MM.1S (cell line): Measurements from ENCODE around the gene PLCB1.

Experiments used
- DNase-seq: peaks from one replicate; pipeline ENCODE4 v3.0.0-alpha.2; 2015
- H2AFZ ChIP-seq: fragments of 300-600 bp; sonication (generic); 2 replicates; pipeline ENCODE4 v1.6.0; 2016; ENCODE audit warnings: antibody characterized with exemption, low read length
- H3F3A ChIP-seq: fragments of 300-600 bp; sonication (generic); 2 replicates; pipeline ENCODE4 v1.6.1; 2016; ENCODE audit warnings: mild to moderate bottlenecking, antibody characterized with exemption, low read length, moderate library complexity, mixed read lengths; ENCODE audit not compliant: insufficient read depth
- H3K27ac ChIP-seq: fragments of 300-600 bp; sonication (generic); 2 replicates; pipeline ENCODE4 v1.5.1; 2016; ENCODE audit warnings: mild to moderate bottlenecking, low read length
- H3K27me3 ChIP-seq: fragments of 300-600 bp; sonication (generic); replicated peaks from 2 replicates; pipeline ENCODE4 v1.6.0; 2016; ENCODE audit warnings: low read length; ENCODE audit not compliant: insufficient read depth
- H3K36me3 ChIP-seq: fragments of 300-600 bp; sonication (generic); replicated peaks from 2 replicates; pipeline ENCODE4 v1.6.1; 2016; ENCODE audit warnings: mild to moderate bottlenecking, low read length, mixed read lengths; ENCODE audit not compliant: insufficient read depth
- H3K4me1 ChIP-seq: fragments of 300-600 bp; sonication (generic); 2 replicates; pipeline ENCODE4 v1.6.1; 2016; ENCODE audit warnings: low read length, mixed read lengths
- H3K4me2 ChIP-seq: fragments of 300-600 bp; sonication (generic); 2 replicates; pipeline ENCODE4 v1.6.0; 2016; ENCODE audit warnings: low read depth, low read length
- H3K4me3 ChIP-seq: fragments of 300-600 bp; sonication (generic); 2 replicates; pipeline ENCODE4 v1.5.1; 2016; ENCODE audit warnings: low read length, mixed read lengths
- H3K79me2 ChIP-seq: fragments of 300-600 bp; sonication (generic); 2 replicates; pipeline ENCODE4 v1.6.1; 2016; ENCODE audit warnings: mixed run types, low read length, mixed read lengths
- H3K9ac ChIP-seq: fragments of 300-600 bp; sonication (generic); 2 replicates; pipeline ENCODE4 v1.6.1; 2016; ENCODE audit warnings: low read length, mixed read lengths
- H3K9me2 ChIP-seq: fragments of 300-600 bp; sonication (generic); replicated peaks from 2 replicates; pipeline ENCODE4 v1.6.1; 2016; ENCODE audit warnings: mild to moderate bottlenecking, low read length, mixed read lengths; ENCODE audit not compliant: insufficient read depth
- H3K9me3 ChIP-seq: fragments of 300-600 bp; sonication (generic); replicated peaks from 2 replicates; pipeline ENCODE4 v1.6.1; 2016; ENCODE audit warnings: mild to moderate bottlenecking, low read length, mixed read lengths; ENCODE audit not compliant: insufficient read depth
- H4K20me1 ChIP-seq: fragments of 300-600 bp; sonication (generic); 2 replicates; pipeline ENCODE4 v1.6.1; 2016; ENCODE audit warnings: mild to moderate bottlenecking, low read length, moderate library complexity, mixed read lengths; ENCODE audit not compliant: insufficient read depth
- EZH2 ChIP-seq: fragments of 300-600 bp; sonication (generic); optimal IDR thresholded peaks from 2 replicates; pipeline ENCODE3; 2017; ENCODE audit warnings: low read depth, mild to moderate bottlenecking, antibody characterized with exemption, low read length, mixed read lengths
- EZH2phosphoT487 ChIP-seq: fragments of 300-600 bp; sonication (generic); IDR thresholded peaks from 2 replicates; pipeline ENCODE4 v1.6.1; 2018; ENCODE audit warnings: antibody characterized with exemption, low read length
- TF ChIP-seq, protein P1 (sequence below): fragments of 300-600 bp; sonication (generic); IDR thresholded peaks from 2 replicates; pipeline ENCODE4 v1.5.1; 2016; ENCODE audit warnings: antibody characterized with exemption, low read length, mixed read lengths

Gene PLCB1

DNA sequence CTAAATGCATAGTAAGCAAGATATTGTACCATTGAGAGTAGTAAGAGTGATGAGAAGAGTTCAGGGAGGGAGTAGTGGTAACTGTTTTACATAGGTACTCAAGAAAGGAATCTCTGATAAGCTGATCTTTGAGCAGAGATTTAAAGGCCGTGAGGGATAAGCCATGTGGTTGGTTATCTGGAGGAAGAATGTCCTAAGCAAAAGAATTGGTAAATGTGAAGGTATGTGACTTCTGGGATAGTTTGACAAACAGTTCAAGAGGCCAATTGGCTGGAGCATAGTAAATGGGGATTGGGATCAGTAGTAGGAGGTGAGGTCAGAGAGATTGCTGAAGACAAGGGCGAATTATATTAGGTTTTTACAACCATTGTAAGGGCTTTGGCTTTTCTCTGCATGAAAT, 40.1 kb downstream of the PLCB1 start:
- no peak overlapping the region for H3K4me3 ChIP-seq
- TF ChIP-seq, protein P1, sequence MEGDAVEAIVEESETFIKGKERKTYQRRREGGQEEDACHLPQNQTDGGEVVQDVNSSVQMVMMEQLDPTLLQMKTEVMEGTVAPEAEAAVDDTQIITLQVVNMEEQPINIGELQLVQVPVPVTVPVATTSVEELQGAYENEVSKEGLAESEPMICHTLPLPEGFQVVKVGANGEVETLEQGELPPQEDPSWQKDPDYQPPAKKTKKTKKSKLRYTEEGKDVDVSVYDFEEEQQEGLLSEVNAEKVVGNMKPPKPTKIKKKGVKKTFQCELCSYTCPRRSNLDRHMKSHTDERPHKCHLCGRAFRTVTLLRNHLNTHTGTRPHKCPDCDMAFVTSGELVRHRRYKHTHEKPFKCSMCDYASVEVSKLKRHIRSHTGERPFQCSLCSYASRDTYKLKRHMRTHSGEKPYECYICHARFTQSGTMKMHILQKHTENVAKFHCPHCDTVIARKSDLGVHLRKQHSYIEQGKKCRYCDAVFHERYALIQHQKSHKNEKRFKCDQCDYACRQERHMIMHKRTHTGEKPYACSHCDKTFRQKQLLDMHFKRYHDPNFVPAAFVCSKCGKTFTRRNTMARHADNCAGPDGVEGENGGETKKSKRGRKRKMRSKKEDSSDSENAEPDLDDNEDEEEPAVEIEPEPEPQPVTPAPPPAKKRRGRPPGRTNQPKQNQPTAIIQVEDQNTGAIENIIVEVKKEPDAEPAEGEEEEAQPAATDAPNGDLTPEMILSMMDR = no peak
- TF ChIP-seq EZH2 (no peak), EZH2phosphoT487 (no peak)
- no peaks in the 10 kb centered on the region for H4K20me1 ChIP-seq
- H3K4me1 ChIP-seq = no peaks in the 10 kb centered on the region
- H3K27me3 ChIP-seq = no peaks in the 10 kb centered on the region
- H3K9ac ChIP-seq = no peak overlapping the region
- H3K36me3 ChIP-seq = no peaks in the 10 kb centered on the region
- DNase-seq = no peak
- H3K27ac ChIP-seq = no peak overlapping the region
- H3F3A ChIP-seq = no peaks in the 10 kb centered on the region
- H2AFZ ChIP-seq = no peak overlapping the region
- no peaks in the 10 kb centered on the region for H3K79me2 ChIP-seq
- no peaks in the 10 kb centered on the region for H3K9me2 ChIP-seq
- H3K4me2 ChIP-seq = no peak overlapping the region
- no peaks in the 10 kb centered on the region for H3K9me3 ChIP-seq

- H3K79me2 ChIP-seq = no peaks in the 10 kb centered on the region
- no peaks in the 10 kb centered on the region for H3F3A ChIP-seq
- no peaks in the 10 kb centered on the region for H3K4me1 ChIP-seq
- TF ChIP-seq, protein P1 = no peak
- no peak for TF ChIP-seq EZH2
- TF ChIP-seq EZH2phosphoT487 = no peak
- H2AFZ ChIP-seq = no peak overlapping the region
- H3K4me2 ChIP-seq = no peak overlapping the region
- H3K36me3 ChIP-seq = no peaks in the 10 kb centered on the region
- H3K9me2 ChIP-seq = no peaks in the 10 kb centered on the region
- no peak overlapping the region for H3K4me3 ChIP-seq
- no peak overlapping the region for H3K27ac ChIP-seq
- H3K9ac ChIP-seq = no peak overlapping the region
- H3K27me3 ChIP-seq = no peaks in the 10 kb centered on the region
- H4K20me1 ChIP-seq = no peaks in the 10 kb centered on the region
- H3K9me3 ChIP-seq = no peaks in the 10 kb centered on the region
- DNase-seq = no peak
These were observed 43.9 kb downstream of the PLCB1 start for GRCh38 chr20:8175741-8176675.

- Histone ChIP-seq H3K27me3 (no peaks in the 10 kb centered on the region), H3K79me2 (no peaks in the 10 kb centered on the region), H2AFZ (no peak overlapping the region), H3K27ac (no peak overlapping the region), H3F3A (no peaks in the 10 kb centered on the region), H3K36me3 (no peaks in the 10 kb centered on the region), H3K9me3 (no peaks in the 10 kb centered on the region), H3K9ac (no peak overlapping the region), H3K4me3 (no peak overlapping the region), H3K9me2 (no peaks in the 10 kb centered on the region), H3K4me1 (no peaks in the 10 kb centered on the region), H3K4me2 (no peak overlapping the region), H4K20me1 (no peaks in the 10 kb centered on the region)
- DNase-seq = no peak
- TF ChIP-seq EZH2 = no peak
- no peak for TF ChIP-seq EZH2phosphoT487
- TF ChIP-seq, protein P1 = no peak
These were observed 51.5 kb downstream of the PLCB1 start for GRCh38 chr20:8183526-8183925.
